MM.1S (cell line): ENCODE results near the gene SOX10.

Source experiments
- CTCF ChIP-seq: fragments of 300-600 bp; sonication (generic); IDR thresholded peaks from 2 replicates; pipeline ENCODE4 v1.5.1; 2016; ENCODE audit warnings: antibody characterized with exemption, low read length, mixed read lengths
- EZH2 ChIP-seq: fragments of 300-600 bp; sonication (generic); optimal IDR thresholded peaks from 2 replicates; pipeline ENCODE3; 2017; ENCODE audit warnings: low read depth, mild to moderate bottlenecking, antibody characterized with exemption, low read length, mixed read lengths

- TF ChIP-seq CTCF (no peak), EZH2 (no peak)
These were observed 5.9 kb upstream of the SOX10 start for GRCh38 chr22:37990301-37990700.
